Measurements from ENCODE around the gene ANO4.

Gene ANO4

DNA sequence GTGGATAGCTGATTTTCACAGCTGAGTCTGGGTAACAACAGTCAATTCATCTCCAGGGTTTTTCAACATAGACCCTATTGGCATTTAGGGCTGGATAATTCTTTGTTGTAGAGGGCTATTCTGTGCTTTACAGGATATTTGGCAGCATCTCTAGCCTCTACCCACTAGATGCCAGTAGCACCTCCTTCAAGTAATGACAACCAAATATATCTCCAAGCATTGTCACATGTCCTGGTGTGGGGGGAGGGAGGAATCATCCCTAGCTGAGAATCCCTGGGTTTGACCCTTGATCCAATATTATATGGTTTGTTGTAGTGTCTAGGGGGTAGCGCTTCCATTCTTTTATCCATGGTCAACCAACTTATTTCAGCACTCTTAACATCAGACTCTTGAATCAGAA, 157.2 kb downstream of the ANO4 start:
- DNase-seq (ENCODE audit: low read depth in 2 of 2), result no peak

DNA sequence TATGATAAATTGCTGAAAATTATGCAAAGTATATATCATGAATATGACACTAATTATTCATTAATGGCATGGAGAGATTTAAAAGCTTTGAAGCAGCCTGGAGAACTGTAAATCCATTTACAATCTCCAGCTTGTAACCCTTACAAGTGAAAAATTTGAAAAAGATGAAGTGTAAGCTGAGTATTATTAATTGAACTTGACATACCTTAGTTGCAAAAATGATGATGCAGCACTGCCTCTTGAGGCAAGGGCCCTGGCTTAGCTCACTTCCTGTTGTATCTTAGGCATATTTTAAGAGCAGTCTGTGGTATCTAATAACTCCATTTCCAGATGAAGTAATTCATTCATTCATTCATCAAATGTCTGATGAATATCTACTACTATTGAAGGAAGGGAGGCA, 158.6 kb downstream of the ANO4 start:
- no peak for DNase-seq (ENCODE audit: low read depth in 2 of 2)

DNA sequence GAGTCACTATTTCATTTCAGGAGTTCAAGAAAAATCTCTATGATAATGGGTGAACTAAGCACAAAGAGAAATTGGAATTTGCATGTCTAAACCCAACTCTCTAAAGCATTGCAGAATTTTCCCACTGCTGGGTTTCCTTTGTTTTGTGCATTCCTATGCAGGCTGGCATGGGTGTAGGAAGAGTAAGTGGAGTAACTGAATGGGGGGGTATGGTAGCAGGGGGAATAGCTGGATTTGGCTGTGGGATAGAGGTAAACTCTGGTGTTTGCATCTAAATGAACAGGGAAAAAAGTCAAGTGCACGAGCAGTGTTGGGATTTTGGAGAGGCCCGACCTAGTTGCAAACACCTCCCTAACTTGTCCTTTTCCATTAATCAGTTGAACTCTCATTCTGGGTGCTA, 159.1 kb downstream of the ANO4 start:
- no peak for DNase-seq (ENCODE audit: low read depth in 2 of 2)

DNA sequence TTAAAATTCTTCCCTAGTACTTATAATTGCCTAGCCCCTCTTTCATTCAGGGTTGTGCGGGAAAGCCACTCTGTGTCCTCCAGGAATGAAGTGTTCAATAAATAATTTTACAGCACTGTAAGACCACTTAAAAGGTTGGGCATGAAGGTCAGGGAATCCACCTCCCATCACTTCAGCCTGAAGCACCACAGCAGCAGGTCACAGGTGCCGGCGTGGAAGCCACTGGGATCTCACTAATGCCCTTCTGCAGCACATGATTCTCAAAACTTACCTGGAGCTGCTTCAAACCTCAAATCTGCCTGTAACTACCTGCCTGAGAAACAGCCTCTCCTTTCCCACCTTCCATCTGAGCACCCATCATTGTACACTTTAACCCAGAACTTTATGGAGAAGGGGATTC, 159.5 kb downstream of the ANO4 start:
- no peak for DNase-seq (ENCODE audit: low read depth in 2 of 2)

DNA sequence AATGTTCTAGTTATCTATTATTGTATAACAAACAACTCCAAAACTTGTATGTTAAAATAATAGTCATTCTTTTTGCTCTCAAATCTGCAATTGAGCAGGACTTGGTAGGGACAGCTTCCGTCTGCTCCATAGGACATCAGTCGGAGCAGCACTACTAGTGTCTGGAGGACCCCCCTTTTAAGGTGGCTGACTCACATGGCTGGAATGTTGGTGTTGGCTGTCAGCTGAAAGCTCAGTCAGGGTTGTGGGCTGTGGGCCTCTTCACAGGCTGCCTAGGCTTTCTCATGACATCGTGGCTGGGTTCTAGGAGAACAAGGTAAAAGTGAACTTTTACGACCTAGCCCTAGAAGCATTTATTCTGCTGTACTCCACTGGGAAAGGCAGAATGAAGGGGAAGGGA, 160.6 kb downstream of the ANO4 start:
- DNase-seq (ENCODE audit: low read depth in 2 of 2), result no peak

DNA sequence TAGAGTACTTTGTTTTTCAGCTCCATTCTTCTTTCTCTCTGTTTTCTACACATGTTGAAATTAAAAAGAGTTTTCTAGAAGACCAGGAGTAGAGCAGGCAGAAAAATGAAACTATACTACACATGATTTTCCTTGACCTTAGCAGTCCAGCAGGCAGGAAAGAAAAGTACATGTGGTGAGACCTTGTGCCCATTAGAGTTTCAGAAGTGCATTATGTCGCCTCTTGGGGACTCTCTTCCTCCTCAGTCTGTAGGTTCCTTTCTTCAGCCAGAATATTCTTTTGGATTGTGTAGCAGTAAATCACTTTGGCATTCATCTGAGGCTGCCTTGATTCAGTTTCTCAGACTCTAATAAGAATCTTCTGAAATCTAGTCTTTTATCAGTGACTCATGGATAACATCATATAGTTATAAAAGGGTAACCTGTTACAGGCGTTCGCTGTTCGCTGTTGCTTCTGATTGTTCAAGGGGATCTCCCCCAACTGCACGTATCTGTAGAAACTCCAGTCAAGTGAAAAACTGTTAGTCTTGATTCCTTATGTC, 161.8 kb downstream of the ANO4 start:
- DNase-seq (ENCODE audit: low read depth in 2 of 2), result no peak

DNA sequence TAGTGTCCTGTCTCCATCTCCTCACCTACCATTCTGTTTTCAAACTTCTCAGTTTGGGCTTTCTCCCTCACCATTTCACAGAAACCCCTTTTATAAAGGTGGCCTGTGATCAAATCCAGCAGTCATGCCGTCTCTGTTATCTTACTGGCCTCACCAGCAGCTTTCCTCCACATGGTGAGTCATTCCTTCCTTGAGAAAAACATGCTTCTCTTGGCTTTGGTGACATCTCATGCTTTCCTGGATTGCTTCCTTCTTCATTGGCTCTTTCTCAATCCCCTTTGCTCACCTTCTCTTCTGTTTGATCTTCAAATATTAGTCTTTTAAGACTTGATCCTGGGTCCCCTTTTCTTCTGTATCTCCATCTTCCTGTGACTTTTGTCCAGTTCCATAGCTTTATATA, 164.9 kb downstream of the ANO4 start:
- DNase-seq (ENCODE audit: low read depth in 2 of 2), result no peak

DNA sequence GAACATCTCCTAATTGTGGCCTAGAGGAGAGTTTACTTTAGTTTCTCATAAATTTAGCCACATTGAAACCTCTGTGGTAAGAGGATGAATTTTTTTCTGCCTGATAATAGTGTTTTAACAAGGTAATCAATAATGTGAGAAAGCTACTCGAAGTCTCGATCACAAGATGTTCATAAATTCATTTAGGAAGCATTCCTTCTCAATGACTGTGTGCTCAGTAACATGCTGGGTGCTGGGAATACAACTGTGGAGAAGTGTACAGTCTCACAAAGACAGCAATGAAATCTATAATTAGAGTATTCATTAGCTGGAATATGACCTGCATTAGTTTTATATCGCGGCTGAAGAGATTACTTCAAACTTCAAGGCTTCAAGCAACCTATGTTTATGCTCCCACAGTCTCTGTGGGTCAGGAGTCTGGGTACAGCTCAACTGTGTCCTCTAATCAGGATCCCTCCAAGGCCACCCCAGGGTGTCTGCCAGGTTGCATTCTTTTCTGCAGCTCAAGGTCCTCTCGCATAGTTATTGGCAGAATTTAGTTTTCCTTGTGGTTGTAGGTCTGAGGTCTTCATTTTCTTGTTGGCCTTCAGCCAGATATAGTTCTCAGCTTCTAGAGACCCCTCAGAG, 167.6 kb downstream of the ANO4 start:
- DNase-seq (ENCODE audit: low read depth in 2 of 2), result no peak

DNA sequence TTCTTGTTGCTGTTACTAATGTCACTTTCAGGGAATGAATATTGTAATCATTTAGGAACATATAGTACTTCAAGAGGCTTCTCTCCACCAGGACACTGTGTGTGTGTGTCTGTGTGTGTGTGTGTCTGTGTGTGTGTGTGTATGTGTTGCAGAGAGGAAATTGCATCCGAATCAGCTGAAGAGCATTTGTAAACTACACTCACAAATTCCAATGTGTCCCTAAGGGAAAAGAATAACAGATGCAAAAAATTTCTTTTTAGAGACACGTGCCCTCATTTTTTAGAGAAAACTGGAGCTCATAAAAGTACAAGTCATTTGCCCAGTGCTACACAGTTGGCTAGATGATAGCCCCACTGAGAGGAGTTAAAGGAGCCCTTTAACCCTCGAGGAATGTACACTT, 168.8 kb downstream of the ANO4 start:
- no peak for DNase-seq (ENCODE audit: low read depth in 2 of 2)

DNA sequence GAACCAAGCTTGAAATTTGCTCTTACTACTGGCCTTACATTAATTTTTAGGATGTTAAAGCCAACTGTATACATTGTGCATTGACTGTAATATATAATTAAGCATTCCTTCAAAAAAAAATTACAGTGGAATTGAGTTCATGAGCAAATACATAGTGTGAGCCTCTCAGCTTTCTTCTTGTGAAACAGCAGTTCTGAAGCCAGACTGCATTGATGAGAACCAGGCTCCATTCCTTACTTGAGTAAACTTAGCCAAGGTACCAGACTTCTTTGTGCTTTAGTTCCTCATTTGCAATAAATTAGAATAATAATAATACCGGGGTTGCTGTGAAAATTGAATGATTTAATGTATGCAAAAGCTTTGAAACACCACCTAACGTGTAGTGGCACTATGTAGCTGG, 169.5 kb downstream of the ANO4 start:
- DNase-seq (ENCODE audit: low read depth in 2 of 2), result no peak

DNA sequence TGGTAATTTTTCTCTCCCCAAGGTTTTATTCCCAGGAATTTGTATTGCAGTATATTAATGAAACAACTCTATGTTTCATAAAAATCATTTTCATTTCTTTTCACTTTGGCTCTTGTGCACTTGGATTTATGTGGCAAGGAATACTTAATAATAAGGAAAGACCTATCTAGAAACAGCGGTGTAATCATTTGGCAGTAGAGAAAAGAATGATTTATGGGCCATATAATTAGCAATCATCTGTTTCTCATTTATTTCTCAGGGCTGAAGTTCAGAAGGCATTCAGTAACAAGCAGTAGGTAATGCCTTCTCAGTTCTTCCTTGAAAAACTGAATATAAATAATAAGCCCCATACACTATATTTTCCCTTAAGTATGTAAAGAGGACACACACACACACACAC, 172.6 kb downstream of the ANO4 start:
- DNase-seq (ENCODE audit: low read depth in 2 of 2), result no peak

DNA sequence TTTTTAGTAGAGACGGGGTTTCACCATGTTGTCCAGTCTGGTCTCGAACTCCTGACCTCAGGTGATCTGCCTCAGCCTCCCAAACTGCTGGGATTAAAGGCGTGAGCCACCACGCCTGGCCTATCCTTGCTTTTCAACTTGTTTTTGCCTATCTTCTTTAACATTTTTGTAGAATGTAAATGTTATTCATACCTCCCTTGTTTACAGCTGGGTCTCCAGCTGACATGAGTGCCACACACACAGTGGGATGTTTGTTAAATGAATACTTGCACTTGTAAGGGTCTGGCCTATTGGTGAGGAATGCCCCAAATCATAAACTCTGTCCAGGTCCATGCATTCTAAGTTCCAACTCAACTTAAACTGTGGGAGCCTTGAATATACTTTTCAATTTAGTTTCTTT, 176.3 kb downstream of the ANO4 start:
- DNase-seq (ENCODE audit: low read depth in 2 of 2), result no peak

DNA sequence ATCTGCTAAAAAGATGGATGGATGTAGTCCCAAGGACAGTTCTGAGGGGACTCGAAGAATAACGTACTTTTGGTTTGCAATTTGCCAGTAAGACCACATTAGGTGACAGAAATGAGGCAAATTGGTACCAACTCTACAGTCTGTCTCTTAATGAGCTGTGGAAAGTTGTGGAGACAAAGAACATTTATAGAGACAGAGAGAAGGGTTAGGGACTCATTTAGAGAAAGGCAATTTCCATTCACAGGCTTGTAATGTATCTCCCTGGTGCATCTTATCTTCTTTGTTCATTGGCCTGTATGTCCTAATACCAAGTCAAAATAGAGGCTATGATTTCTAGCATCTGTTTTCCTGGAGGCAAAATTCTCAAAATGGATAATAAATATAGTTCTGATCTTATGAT, 177.5 kb downstream of the ANO4 start:
- DNase-seq (ENCODE audit: low read depth in 2 of 2), result no peak

DNA sequence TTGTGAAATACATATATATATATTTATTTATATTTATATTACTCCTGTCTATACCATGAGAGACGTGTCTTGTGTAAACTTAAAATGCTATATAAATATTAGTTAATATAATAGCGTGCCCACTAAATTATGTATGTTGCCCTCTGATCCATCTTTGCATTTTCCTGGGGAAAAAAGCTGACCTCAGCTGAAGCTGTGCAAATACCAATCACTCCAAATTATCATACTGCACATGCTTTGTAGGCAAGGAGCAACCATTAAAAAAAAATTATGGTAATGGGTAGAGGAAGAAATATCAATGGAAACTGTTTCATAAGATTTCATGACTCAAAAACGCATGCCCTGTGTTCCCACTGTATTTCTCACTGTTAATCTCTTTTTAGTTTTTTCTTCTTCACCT, 179.8 kb downstream of the ANO4 start:
- no peak for DNase-seq (ENCODE audit: low read depth in 2 of 2)

DNA sequence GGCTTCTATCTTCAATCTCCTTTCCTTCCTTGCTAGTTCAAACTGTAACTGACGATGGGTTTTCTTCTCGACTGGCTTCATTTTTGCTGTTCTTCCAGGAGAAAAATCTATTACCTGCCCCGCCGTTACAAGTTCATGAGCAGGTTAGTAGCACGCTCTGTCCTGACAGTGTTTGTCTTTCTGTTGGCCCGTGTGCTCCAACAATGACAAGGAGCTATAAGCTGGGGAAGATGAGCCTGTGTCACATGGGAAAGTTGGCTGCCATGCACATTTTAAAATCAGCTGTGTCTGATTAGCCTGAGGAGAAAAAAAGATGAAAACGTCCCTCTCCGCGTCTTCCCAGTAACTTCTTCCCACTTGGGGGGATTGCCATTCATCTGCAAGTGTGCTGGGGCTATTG, 180.2 kb downstream of the ANO4 start:
- no peak for DNase-seq (ENCODE audit: low read depth in 2 of 2)

DNA sequence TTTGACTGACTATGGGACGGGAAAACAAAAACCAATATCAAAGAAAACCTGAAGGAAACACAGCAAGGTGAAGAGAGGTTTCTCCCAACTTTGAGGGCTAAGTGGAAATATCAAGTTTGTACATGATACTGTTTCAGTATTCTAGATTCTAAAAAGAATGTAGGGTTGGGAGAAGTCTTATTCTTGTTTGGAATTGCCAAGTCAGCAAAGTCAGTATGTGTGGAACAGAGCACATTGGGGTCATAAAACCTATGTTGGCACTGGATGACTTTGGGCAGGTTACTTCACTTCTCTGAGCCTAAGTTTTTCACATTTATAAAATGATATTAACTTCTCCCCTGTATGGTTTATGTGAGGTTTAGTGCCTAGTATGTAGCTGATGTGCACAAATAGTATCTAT, 182.2 kb downstream of the ANO4 start:
- no peak for DNase-seq (ENCODE audit: low read depth in 2 of 2)

DNA sequence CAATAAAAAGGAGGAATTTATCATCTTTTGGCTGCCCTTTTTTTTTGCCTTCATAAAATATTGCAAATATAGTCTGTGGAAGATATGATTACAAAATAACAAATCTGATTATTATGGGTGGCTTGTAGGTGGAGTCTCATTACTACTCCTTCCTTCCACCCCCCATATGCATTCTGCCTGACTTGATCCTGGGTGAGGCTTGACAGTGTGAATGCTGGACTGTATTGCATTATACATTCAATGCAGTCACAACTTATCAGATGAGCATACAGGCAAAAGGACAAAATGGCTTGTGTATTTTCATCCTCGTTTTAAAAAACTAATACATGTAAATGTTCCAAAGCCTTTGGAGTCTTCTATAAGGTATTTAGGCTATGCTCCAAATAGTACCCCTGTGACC, 186.3 kb downstream of the ANO4 start:
- no peak for DNase-seq (ENCODE audit: low read depth in 2 of 2)

DNA sequence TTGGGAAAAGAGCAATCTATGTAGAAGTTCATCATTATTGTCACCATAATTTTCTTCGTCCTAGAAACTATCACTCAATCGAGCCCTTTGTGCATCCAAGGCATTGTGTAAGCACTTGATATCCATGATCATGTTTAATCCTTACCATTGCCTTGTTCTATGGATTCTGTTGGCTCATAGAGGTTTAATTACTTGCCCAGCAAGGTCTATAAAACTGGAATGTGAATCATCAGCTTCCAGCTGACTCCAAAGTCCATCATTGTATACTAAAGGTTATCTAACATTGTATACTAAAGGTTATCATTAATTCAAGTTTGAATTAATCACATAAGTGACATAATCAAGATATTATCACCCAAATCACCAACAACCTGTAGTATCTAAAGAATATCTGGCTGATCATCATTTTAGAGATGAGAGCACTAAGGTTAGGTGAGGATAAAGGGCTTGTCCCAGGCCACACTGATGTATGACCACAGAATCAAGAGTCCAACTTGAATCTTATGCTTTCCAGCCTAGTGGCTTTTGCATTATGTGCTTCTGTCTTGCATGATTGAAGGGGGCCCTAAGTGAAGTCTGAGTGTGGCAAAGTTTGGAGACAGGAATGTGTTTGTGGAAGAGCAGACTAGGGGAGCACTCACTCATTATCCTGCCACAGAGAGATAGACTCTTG, 188.1 kb downstream of the ANO4 start:
- DNase-seq (ENCODE audit: low read depth in 2 of 2), result no peak

DNA sequence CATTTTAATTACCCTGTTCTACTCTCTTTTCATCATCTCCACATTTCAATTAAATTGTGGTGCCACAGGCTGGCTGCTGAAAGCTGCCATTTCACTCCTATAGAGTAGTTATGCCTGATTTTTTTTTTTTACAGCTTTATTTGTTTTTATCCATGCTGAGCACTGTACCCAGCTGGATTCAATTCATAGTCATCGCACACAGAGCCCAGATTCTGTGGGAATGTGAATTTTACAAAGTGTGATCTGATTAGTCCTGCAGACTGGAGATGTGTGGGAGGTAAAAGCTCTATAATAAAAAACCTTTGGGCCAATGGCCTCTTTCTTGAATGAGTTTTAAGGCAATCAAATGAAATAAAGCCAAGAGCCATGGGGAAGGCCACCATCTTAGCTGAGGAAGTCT, 190.2 kb downstream of the ANO4 start:
- DNase-seq (ENCODE audit: low read depth in 2 of 2), result no peak

DNA sequence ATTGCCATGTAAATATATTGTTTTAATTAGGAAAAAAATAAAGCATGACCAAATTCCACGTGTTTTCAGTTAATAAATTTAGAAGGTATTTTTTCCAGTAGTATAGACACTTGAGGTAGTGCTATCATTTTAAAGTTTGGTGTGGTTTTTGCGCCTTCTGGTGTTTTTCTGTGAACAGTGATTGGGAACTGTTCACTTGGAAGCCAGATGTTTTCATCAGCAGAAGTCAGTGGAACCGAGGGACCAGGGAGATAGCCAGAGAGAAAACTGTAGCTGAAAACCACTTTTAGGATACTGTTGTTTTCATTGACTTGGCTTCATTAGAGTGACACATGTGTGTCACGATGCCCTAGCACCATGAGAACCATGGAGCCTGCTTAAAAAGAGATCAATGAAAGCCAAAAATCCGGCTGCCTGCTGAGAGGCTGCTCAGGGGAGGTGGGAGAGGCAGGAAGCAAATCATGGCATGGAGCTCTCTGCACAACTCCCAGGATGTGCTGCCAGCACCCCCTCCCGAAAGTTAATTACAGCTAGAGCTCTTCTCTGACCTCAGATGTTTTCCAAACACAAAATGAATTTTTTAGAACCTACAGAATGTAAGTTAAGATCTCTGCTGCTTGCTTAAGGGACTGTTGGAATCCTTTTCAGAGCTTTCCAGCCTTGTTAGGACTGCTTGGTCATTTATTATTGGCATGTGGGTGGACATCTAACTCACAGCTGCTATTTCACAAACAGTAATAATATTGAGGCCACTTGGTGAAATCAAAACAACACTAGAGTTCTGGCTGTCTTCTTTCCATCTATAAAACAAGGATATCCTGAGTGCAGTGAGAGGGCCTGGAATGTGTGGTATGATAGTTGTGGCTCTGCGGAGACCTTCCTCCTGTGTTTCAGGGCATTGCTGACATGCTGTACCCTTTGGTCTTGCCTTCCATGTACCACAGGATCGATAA, 192.3 kb downstream of the ANO4 start:
- no peak for DNase-seq (ENCODE audit: low read depth in 2 of 2)

DNA sequence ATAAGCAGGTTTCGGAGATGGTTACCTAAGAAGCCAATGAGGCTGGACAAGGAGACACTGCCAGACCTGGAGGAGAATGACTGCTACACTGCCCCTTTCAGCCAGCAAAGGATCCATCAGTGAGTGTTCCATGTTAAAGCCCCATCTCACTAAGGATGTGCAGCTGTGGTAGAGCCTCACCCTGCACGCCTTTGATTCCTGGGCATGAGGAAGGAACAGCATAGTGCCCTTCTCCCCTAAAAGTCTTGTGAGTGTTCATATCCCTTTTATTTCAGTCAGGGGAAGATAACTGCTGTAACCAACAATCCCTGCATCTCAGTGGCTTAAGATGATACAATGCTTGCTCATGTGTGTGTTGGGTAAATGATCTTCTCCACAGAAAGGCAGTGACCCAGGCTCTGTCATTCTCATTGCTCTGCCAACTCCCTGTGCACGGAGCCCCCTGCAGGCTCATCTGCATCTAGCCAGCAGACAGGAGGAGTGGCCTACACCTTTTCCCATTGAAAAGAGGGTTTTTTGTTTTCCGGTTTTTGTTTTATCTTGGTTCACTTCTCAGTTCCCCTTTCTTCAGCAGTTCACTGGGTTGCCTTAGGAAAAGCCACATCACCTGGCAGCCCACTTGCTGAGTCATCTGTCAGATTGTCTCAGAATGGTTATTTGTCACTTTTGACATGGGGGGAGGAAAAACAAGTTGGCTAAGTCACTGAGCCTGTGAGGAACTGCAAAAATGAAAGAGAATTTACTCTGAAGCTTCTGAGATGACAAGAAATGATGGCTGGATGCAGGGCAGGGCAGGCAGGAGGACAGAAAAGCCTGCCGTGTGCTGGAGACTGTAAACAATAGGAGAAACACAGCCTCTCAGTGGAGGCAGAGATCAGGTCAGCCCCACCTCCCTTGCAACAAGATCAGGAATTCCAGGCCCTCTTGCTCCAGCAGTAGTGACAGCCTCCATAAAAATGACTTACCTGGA, 193.3 kb downstream of the ANO4 start:
- peak in 1 of 2 donors; percentile 2 for DNase-seq (ENCODE audit: low read depth in 2 of 2)
